CD4-positive, alpha-beta T cell (primary cell): ENCODE data around the gene GRK3. TPM values are rescaled to one million over a fixed set of nuclear protein-coding genes. Genes with fewer than 3 reads are reported as not detected.

Experiments
- ATAC-seq: fragments of 200-7000 bp; cut with Tn5 transposase; one replicate; pipeline ENCODE4 v1.10.0; 2022; ENCODE audit warnings: mild to moderate bottlenecking; ENCODE audit not compliant: poor library complexity
- CTCF ChIA-PET: fragments of 350-600 bp; sonication (Branson Sonifier 250); formaldehyde crosslinking; loops from one replicate; lab custom pipeline; 2021; ENCODE audit warnings: antibody characterized with exemption, inconsistent platforms; lab: Charles Lee
- POLR2A ChIA-PET: fragments of 350-600 bp; sonication (Branson Sonifier 250); formaldehyde crosslinking; loops from one replicate; lab custom pipeline; 2021; ENCODE audit warnings: antibody characterized with exemption, inconsistent platforms; lab: Charles Lee
- DNase-seq, 14 experiments: peaks; one replicate each; pipeline ENCODE4 v3.0.0-alpha.2; 2013 to 2020; ENCODE audit warnings: mixed read lengths in 2 of 14
- H3K27ac ChIP-seq, 2 donors: one replicate each; pipeline versions ENCODE4 v1.5.1 to v1.7.0; 2013; ENCODE audit warnings: low read length in 2 of 2, low read depth in 1 of 2, mild to moderate bottlenecking in 1 of 2
- H3K27me3 ChIP-seq, 2 experiments: 1 replicate in 1 of 2; 2 replicates in 1 of 2; pipeline versions ENCODE4 v1.6.1 to v1.7.0; 2013; ENCODE audit warnings: low read length in 2 of 2, control low read depth in 1 of 2, mild to moderate bottlenecking in 1 of 2, moderate library complexity in 1 of 2; ENCODE audit not compliant: insufficient read depth in 2 of 2, control insufficient read depth in 1 of 2
- H3K36me3 ChIP-seq: one replicate; pipeline ENCODE4 v1.6.1; 2013; ENCODE audit warnings: low read length, control low read depth; ENCODE audit not compliant: insufficient read depth
- H3K4me1 ChIP-seq: one replicate; pipeline ENCODE4 v1.6.1; 2013; ENCODE audit warnings: low read length, control low read depth; ENCODE audit not compliant: insufficient read depth
- H3K4me3 ChIP-seq: one replicate; pipeline ENCODE4 v1.5.1; 2013; ENCODE audit warnings: mild to moderate bottlenecking, low read length, moderate library complexity
- H3K9me3 ChIP-seq, 2 experiments: 1 replicate in 1 of 2; 2 replicates in 1 of 2; pipeline versions ENCODE4 v1.6.1 to v1.7.0; 2013; ENCODE audit warnings: low read length in 2 of 2, mild to moderate bottlenecking in 2 of 2, control low read depth in 1 of 2, moderate library complexity in 1 of 2; ENCODE audit not compliant: control insufficient read depth in 1 of 2, insufficient read depth in 1 of 2
- H3K27ac Mint-ChIP-seq: one replicate; pipeline ENCODE4 v1.8.0; 2020; ENCODE audit warnings: mixed read lengths
- H3K27me3 Mint-ChIP-seq: one replicate; pipeline ENCODE4 v1.8.0; 2021; ENCODE audit warnings: mixed read lengths
- H3K36me3 Mint-ChIP-seq: one replicate; pipeline ENCODE4 v1.8.0; 2021; ENCODE audit warnings: low read depth, mixed read lengths
- H3K4me1 Mint-ChIP-seq: one replicate; pipeline ENCODE4 v1.8.0; 2021; ENCODE audit warnings: low read depth, mixed read lengths
- H3K4me3 Mint-ChIP-seq: one replicate; pipeline ENCODE4 v1.8.0; 2020; ENCODE audit warnings: mild to moderate bottlenecking, mixed read lengths
- H3K9me3 Mint-ChIP-seq: one replicate; pipeline ENCODE4 v1.8.0; 2020; ENCODE audit warnings: mixed read lengths
- CTCF ChIP-seq: fragments of 200-600 bp; IDR thresholded peaks from one replicate; pipeline ENCODE4 v1.8.0; 2022; ENCODE audit warnings: antibody characterized with exemption, mild to moderate bottlenecking
- intact Hi-C, 2 experiments: fragments of 100-400 bp; cut with DNase I in 1 of 2; cut with micrococcal nuclease in 1 of 2; formaldehyde crosslinking; loops; one replicate each; pipeline versions ENCODE4 v1.15.1 to v1.9.0; 2023 to 2025; cut with DNase I, micrococcal nuclease
- total RNA-seq, 174 experiments: library from RNA in 2 of 174; stranded (reverse) in 2 of 174; gene quantifications; one replicate each; pipeline ENCODE4 v1.2.3 and lab custom pipeline; 2021 to 2026

The GRK3 gene
- total RNA-seq, 2 experiments from 2014 or later: 1.7 to 2.0 TPM

DNA sequence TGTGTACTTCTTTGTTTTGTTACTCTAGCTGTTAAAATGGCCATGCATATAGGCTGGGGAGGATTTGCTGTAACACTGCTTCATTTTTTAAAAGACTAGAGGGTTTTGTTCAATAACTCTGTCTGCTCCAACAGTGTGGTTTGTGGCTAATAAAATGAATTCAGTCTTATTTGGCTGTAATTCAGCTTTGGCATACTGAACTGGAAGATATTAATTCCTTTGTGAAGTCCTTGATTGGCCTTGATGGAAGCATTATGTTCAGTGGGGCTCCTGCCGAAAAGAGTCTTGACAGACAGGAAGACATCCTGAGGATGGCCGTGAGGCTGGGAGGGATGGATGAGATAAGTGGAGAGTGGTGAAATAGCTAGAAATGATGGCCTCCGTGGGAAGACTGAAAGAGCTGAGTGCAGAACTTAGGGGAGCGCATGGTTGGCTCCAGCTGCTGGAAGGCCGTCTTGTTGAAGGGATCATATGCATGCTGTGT lies 132.7 kb downstream of the GRK3 start:
- H3K27ac Mint-ChIP-seq: no peak overlapping the region
- CTCF ChIA-PET: no interaction called here
- no peak overlapping the region for H3K4me3 Mint-ChIP-seq

DNA sequence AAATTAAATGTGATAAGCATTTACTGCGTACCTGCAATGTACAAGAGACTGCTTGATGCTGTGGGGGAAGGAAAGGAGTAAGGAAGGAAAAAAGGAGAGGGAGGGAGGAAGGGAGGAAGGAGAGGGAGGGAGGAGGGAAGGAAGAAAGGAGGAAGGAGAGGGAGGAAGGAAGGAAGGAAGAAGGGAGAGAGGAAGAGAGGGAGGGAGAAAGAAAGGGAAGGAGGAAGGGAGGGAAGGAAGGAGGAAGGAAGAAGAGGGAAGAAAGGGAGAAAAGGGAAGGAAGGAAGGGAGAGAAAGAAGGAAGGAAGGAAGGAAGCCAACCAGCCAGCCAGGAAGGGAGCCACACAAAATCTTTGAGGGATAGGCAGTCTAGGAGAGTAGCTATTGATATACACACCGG lies 133.5 kb downstream of the GRK3 start:
- Histone ChIP-seq H3K4me1 (no peaks in the 10 kb centered on the region), H3K36me3 (no peaks in the 10 kb centered on the region), H3K9me3 (no peaks in the 10 kb centered on the region), H3K4me3 (no peak overlapping the region), H3K27ac (no peak overlapping the region), H3K27me3 (no peaks in the 10 kb centered on the region)
- DNase-seq (no peak), ATAC-seq (no peak)
- intact Hi-C loops: no loop called here
- Mint-ChIP-seq H3K27me3 (no peaks in the 10 kb centered on the region), H3K4me1 (no peaks in the 10 kb centered on the region), H3K9me3 (no peaks in the 10 kb centered on the region), H3K36me3 (no peaks in the 10 kb centered on the region), H3K27ac (no peak overlapping the region), H3K4me3 (no peak overlapping the region)
- TF ChIP-seq CTCF: no peak
- ChIA-PET CTCF (no interaction called here), POLR2A (no interaction called here)

More for the DNA sequence above, 132.7 kb downstream of the GRK3 start:
- H3K27ac ChIP-seq: no peak overlapping the region
- no peaks in the 10 kb centered on the region for H3K36me3 Mint-ChIP-seq
- DNase-seq (no peak), ATAC-seq (no peak)
- no peaks in the 10 kb centered on the region for H3K36me3 ChIP-seq
- no peaks in the 10 kb centered on the region for H3K9me3 Mint-ChIP-seq
- intact Hi-C loops: no loop called here
- no peaks in the 10 kb centered on the region for H3K27me3 Mint-ChIP-seq
- POLR2A ChIA-PET: no interaction called here
- no peaks in the 10 kb centered on the region for H3K27me3 ChIP-seq
- H3K4me1 ChIP-seq: no peaks in the 10 kb centered on the region
- H3K9me3 ChIP-seq: no peaks in the 10 kb centered on the region
- no peak overlapping the region for H3K4me3 ChIP-seq
- H3K4me1 Mint-ChIP-seq: no peaks in the 10 kb centered on the region
- TF ChIP-seq CTCF: no peak

- Mint-ChIP-seq H3K27ac (no peak overlapping the region), H3K4me1 (no peaks in the 10 kb centered on the region), H3K9me3 (no peaks in the 10 kb centered on the region), H3K4me3 (no peak overlapping the region), H3K27me3 (no peaks in the 10 kb centered on the region), H3K36me3 (no peaks in the 10 kb centered on the region)
- Histone ChIP-seq H3K4me1 (no peaks in the 10 kb centered on the region), H3K9me3 (no peaks in the 10 kb centered on the region), H3K27me3 (no peaks in the 10 kb centered on the region), H3K27ac (no peak overlapping the region), H3K36me3 (no peaks in the 10 kb centered on the region), H3K4me3 (no peak overlapping the region)
- POLR2A ChIA-PET: no interaction called here
- ATAC-seq (no peak), DNase-seq (no peak)
- CTCF ChIA-PET: no interaction called here
- TF ChIP-seq CTCF: no peak
- intact Hi-C loops: no loop called here
Observed at GRCh38 chr22:25698461-25698860, 134.0 kb downstream of the GRK3 start.
